LoVo (cell line): ENCODE measurements around the gene ACTR1B.
"Not testable (repeated sequence)": the region's sequence is repeated elsewhere in the genome, so short reads cannot be mapped to it uniquely, and the experiment has no call there.

ENCODE experiments used
- DNase-seq: peaks from one replicate; pipeline ENCODE4 v3.0.0-alpha.2; 2016; ENCODE audit warnings: low spot score

Gene ACTR1B

DNA sequence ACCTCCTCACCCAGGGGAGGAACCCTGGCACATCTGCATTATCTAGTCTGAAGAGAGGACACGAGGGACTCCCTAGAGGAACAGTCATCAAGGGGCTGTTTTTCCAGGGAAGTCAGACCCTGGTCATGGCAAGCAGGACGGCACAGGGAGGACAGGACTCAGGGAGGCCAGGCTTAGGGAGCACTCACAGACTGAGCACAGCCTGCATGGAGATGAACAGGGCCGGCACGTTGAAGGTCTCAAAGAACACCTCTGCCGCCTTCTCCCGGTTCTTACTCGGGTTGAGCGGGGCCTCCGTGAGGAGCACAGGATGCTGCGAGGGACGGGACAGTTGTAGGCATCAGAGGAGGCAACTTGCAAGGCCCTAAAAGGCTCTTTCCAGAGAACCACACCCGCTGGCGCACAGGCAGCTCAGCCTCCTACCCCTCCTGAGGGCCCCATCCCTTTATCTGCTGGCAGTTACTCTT is 5.1 kb downstream of the ACTR1B start:
- no peak for DNase-seq

DNA sequence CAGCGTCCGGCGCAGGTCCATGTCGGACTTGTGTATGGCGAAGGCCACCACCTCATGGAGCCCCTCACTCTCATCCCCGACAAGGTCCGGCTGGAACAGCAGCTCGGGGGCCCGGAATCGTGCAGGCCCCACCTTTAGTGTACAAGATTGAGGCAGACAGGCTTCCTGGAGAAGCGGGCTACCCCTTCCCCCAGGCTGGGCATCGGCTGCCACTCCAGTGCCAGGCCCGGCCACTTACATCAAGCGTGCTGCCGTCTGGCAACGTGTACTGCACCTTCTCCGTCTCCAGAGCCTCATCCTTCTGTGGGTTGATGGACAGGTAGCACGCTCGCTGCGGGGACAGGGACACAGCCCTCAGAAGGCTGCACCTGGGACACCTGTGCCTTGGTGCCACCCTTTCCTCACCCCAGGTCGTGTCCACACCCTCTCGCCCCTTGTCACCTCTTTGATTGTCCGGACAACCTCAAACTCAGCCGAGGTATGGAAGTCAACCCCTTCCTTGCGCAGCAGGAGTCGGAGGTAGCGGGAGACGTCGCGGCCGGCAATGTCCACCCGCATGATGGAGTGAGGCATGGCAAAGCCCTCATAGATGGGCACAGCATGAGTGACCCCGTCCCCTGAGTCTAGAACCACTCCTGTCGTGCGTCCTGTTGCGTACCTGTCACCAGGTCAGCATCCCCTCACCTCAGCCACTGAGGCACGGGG is 5.7 kb downstream of the ACTR1B start:
- DNase-seq, result no peak

DNA sequence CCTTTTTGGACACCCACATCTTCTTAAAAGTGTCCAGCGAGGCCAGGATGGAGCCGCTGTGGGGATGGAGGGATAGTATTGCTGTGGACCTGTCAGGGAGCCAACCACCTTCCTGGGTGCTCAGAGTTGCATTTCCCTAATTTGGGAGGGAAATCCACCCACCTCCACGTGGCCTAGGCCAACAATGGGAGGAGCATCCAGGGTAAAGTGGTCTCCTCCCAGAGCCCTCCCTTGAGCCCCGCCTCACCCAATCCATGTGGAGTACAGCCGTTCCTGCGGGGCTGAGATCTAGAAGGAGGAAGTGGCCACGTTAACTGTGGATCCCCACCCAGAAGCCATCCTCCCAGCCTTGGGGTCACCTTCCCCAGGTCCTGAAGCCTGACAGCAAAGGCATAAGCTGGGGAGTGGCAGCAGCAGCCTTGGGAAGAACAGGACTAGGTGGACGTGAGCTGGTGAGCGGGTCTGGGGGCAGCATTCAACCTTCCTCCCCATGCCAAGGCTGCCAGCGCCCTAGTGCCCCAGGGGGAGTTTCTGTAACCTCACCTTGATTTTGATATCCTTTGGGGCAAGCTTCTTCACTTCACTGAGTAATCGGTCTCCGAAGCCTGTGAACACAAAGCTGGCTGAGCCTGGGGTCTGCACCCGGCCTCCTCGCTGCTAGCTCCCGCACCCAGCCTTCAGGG is 6.8 kb downstream of the ACTR1B start:
- DNase-seq, result no peak

DNA sequence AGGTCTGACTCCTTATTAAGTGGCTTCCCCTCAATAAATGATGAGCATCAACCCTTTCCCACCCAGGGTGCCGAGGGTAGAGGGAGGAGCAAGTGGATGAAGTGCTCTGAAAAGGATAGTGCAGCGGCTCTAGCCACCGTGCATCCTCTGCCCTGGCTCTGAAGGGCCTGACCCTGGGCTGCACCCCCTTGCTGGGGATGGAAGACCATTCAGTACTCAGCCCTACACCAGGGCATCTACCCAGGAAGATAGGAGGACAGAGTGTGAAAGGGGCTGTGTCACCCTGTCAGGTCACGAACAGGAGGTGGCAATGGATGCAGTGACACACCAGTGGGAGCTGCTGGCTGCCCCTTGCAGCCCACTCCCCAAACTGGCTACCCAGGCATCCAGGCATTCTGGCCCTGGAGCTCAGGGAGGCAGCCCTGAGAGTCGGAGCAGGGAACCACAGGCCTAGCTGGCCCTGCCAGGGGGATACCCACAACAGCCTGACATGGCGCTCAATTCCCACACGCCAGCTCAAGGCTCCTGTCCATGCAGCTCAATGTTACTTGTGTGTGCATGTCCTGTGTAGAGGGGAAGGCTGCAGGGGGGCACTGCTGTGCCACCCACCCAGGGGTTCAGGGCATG is 7.6 kb downstream of the ACTR1B start:
- DNase-seq, result no peak

DNA sequence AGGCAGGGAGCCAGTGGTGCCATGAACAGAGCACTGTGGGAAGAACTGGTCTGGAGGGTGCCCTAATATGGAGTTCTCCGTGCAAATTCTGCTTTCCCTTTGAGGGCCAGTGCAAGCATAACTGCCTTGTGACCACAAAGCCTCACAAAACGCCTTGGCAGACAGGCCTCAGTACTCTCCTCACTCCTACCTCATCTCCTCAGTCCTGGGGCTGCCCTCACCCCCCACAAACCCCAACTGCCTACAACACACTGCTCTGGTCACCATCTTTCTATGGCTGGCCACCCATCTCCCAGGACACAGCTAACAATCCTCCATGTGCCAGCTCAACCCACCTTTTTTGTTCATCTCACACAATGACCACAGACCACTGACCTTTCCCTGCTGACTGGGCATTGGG is 9.1 kb downstream of the ACTR1B start:
- DNase-seq, result no peak

DNA sequence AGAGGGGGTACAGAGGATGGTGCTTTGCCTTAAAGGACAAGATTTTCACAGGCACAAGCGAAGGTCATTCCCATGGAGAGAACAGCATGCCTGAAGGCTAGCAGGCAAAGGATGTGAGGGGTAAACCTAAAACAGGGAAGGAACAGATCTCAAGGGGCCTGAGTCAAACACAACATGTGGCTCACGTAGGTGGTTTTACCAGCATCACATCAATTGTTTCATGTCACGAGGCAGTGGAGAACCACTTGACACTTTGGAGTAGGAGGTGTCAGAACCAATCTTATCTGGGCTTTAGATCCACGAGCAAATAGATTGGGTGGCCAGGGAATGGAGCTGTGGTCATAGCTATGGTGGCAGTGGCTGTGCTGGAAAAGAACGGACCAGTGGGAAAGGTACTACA is 9.5 kb downstream of the ACTR1B start:
- DNase-seq, result no peak

DNA sequence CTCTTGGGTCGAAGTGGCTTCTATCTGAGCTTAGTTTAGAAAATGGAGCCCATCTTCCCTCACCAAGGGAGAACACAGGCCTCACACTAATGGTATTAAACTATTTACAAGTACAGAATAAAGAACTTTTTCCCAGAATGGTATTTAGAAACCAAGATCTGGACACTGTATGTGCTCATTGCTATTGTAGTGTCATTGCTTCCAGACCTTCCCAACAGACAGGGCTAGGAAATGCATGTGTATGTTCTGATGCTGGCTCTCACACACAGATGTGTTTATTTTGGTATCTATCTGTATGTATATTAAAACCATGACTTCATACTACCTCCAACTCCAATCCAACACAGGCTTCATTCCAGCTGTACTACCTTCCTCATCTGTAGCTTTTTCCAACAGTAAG is 10.0 kb downstream of the ACTR1B start:
- DNase-seq, result no peak

DNA sequence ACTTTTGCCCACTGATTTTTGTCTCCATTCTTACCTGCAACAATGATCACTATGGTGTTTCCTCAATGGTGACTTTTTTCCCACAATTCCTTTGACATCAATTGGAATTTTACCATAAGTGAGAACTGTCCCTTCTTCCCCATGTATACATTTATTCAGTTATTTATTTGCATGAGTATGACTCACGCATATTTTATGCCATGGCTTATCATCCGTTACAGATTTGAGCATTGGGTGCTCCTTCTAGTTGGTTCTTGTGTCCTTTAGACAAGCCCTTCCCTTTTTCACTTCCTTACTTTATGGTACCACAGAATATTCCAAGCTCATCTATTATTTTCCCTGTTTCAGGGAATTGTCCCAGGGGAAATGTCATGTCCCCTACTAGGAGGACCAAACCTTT is 10.4 kb downstream of the ACTR1B start:
- DNase-seq, result no peak

DNA sequence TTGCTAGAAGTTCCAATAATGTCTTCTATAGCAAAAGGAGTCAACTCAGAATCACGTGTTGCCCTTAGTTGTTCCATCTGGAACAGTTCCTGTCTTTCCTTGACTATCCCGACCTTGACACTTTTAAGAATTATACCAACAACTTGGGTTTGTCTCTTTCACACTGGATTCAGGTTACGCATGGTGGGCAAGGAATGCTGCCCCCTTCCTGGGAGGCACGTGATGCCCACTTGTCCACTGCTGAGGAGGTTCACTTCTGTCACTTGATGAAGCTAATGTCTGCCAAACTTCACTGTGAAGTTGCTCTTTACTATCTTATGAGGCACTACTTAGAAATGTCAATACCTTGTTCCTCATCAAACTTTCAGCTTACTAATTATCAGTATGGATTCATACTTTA is 12.7 kb downstream of the ACTR1B start:
- no peak for DNase-seq

DNA sequence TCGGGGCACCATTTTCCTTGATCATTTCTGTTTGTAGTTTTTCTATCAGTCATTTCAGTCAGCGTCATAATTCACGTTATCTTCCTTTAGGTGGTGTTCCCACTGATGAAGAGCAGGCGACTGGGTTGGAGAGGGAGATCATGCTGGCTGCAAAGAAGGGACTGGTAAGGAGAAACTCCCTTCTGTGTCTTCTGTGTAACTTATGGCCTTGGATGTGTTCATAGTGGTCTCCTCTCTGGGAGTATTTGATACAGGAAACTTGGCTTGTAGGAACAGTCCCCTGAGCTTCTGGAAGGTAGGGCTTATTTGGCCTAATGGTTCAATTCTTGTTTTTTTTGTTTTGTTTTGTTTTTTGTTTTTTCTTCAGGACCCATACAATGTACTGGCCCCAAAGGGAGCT is 16.9 kb downstream of the ACTR1B start:
- no peak for DNase-seq

DNA sequence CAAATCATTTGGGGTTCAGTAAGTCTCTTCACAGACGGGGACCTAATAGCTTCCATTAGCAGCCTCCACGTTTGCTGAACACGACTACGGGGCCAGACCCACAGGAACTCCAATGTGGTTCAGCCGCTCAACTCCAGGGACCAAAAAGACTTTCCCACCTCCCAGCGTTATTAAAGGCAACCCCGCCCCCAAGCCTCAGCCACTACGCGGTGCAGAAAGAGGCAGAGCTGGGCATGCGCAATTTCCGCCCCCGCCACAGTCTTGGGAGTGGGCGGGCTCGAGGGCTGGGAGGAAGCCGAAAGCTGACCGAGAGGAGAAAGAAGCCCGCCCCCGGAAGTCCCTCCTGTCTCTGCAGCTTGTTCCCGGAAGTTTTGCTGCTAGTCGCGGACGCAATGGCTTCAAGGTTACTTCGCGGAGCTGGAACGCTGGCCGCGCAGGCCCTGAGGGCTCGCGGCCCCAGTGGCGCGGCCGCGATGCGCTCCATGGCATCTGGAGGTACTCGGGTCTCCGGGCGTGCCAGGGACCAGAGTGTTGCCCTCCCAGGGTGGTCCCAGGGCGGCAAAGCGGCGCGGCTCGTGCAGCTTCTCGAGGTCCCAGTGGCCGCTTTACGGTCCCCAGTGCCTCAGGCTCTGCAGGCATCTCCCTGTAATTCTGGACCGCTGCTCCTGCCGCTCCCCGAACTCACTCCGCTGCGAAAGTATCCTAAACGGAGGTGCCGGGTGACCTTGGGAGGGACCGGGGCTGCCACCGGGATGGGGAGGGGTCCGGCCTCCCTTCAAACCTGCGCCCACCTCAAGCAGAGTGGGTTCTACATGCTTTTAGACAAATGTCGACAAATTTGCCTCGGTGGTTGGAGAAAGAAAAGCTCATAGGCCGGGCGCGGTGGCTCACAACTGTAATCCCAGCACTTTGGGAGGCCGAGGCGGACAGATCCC is 17.9 kb downstream of the ACTR1B start, which contains the start of gene COX5B:
Gene COX5B (plus strand): TSS at position 368 of the 935 bp plus-strand sequence. CDS start 25 bp downstream, at position 393.
- DNase-seq, result peak; percentile 98

DNA sequence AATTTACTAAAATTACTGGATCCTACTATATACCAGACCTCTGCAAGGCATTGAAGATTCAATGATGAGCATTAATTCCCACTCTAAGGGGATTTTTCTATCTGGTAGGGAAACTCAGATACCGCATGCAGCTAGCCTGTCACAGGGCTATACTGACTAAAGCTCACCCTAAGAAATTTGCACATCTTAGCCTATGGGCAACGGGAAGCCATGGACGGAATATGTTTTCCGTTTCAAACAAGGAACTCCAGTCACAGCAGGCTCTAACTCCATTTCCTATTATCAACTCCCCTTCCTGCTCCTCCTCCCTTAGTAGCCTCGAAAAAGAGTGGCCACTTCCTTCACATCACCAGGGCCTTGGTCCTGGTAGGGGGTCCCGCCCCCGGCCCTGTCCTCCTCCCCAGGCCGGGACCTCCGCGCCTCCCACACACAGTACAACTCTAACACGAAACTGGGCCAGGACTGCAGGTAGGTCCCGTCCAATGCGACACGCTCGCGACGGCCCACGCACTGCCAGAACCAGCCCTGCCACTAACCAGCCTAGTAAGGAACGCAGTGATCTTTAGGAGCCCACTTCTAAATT is 18.6 kb downstream of the ACTR1B start:
- no peak for DNase-seq

DNA sequence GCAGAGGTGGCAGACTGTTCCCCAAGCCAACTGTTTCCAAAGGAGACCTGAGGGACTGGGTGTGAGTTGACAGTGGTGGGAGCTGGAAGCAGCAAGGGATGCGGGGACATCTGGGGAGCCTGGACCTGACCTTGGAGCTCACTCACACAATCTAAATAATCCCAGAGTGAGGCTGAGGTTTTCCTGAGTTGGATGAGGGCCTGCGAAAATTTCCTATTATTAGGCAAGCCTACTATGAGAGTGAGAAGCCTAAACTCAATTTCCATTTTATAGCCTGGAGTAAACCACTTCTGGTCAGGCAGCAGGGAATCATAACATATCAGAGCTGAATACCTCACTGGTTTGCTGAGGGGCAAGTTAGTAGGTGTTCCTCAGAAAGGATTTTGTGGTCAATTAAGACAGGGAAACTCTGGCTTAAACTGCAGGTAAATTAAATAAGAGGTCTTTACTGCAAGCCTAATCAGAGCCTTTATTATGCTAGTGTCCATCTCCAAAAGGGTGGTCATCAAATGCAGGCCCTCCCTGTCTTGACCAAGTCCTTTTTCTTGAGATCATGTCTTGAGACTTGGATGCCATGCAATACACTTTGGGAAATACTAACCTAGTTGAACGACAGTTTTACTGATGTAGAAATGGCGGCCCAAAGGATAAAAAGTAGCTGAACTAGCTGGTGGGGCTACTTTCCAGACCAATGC is 19.7 kb downstream of the ACTR1B start:
- DNase-seq, result no peak

DNA sequence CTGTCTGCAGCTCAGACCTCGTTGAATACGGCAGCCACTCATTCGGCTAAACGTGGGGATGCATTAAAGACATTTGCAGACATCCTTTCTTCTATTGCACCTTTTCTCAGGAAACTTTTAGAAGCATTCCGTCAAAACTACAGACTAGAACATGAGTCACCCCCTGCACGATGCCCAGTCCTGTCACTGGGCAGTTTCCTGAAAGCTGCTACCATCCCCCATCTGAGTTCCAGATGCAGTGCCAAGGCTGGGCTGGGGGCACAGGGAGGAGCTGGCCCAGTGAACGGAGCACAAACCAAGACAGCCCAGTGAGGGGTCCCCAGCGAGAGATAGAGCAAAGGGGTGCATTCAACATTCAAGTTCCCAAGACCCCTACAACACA is 37.8 kb downstream of the ACTR1B start:
- not testable (repeated sequence) for DNase-seq

DNA sequence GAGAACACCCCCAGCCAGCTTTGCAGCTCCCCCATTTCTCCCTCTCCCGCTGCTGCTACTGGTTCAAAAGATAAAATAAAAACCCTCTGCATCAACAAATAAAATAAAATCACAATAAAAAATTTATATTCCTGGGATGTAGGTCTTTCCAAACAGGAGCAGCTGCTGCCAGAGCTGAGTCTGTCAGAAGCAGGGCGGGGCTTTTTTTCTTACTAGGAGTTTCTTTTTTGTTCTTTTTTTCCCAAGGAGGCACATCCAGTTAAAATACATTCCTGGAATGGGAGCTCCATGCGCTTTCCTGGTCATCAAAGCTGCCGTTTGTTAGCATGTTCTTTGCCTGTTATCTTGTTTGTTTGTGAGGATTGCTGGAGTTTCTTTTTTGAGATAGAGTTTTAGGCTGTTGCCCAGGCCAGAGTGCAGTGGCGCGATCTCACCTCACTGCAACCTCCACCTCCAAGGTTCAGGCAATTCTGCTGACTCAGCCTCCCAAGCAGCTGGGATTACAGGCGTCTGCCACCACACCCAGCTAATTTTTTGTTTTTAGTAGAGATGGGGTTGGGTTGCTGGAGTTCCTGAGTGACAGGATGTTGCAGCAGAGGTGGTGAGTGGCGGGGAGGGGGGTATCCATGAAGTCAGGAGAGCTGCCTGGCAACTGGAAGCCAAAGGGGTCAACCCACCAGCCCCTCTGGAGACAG is 38.3 kb downstream of the ACTR1B start:
- not testable (repeated sequence) for DNase-seq

DNA sequence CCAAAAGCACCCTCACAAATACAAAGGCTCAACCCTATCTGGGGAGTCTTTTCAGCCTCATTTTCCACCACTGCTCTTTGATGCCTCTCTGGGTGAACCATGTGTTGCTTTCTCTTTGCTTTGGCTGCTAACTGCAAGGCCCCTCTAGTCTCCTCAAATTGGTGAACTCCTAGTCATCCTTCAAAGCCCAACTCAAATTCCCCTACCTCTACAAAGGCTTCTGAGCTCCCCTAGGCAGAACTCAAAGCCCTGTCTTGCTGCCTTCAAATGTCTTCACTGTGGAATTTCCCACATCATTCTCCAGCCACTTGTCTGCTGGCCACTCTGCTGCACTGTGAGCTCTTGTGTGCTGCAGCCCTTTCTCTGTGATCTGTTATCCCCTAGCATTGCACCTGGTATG is 40.9 kb downstream of the ACTR1B start:
- not testable (repeated sequence) for DNase-seq

DNA sequence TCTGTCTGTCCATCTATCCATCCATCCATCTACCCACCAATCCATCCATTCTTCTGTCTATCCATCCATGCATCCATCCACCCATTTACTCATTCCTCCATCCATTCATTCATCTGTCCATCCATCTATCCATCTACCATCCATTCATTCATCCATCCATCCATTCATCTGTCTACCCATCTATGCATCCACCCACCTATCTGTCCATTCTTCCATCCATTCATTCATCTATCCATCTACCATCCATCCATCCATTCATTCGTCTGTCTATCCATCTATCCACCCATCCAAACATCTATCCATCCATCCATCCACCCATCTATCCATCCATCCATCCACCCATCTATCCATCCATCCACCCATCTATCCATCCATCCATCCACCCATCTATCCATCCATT is 43.4 kb downstream of the ACTR1B start:
- not testable (repeated sequence) for DNase-seq

DNA sequence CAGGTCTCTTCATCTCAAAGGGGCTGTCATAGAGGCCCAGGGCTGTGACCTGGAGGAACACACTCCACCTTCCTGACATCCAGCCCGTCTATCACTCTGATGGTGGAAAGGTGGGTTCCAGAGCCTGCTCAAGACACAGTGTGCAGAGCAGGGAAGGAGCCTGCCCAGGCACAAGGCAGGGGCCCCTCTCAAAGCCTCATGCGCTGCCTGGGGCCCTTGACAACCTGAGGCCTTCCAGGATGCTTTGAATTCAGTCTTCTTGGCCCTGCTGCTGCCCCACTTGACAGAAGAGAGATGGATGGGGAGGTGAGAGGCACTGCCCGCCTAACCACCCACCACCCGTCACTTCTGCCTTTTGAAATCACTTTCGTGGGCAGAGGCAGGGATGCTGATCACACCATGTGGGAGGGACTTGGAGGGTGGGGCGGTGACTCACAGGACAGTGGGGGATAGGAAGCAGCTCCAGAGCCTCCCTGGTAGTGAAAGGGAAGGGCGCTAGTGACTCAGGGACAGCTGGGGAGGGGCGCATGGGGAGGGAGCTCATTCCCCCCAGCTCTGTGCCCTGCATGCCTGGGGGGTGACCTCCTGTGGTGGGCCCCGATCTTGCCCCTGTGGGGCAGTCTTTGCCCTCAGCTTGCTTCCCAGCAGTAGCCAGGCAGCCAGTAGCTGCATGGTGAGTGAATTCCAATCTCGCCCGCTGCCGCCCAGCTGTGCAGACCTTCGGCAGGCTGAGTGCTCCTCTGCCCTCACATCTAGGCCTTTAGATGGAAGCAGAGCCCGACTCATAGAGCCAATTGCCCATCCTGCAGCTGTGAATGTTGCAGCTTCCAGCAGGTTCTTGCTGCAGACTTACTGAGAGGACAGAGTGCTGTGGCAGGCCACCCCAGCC is 44.7 kb downstream of the ACTR1B start:
- not testable (repeated sequence) for DNase-seq

DNA sequence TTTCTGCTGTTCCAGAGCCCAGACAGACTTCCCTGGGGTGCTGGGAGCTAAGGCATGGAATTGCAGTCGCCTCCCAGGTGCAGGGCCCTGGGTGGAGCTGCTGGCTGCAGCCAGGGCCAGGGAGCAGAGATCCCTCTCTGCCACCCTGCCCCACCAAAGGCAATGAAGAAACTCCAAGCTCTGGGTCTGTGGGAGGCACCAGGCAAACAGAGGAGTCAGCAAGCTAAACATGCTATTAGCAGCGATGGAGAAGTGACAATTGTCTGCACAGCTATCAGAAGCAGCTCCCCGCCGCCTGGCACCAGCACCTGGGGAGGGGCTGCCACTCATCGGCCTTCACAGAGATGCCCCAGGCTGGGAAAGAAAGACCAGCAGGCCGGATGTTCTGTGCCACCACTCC is 45.9 kb downstream of the ACTR1B start:
- no peak for DNase-seq
